D721Med (cell line): Measurements from ENCODE around the gene C2orf76.
A peak's percentile ranks its signal among the peaks of the same experiment; 100 is the strongest.
"Not testable (repeated sequence)": the region's sequence is repeated elsewhere in the genome, so short reads cannot be mapped to it uniquely, and the experiment has no call there.

ENCODE experiments used
- DNase-seq: peaks from one replicate; pipeline ENCODE4 v3.0.0; 2011; ENCODE audit warnings: low spot score; ENCODE audit not compliant: insufficient read length
- FAIRE-seq: peaks from 2 replicates; lab custom pipeline; 2011; peaks lifted over from hg19 to GRCh38; lab: Jason Lieb, UNC
- CTCF ChIP-seq: IDR thresholded peaks from 2 replicates; pipeline ENCODE4 v1.5.1; 2012; ENCODE audit warnings: mild to moderate bottlenecking, control low read depth; ENCODE audit not compliant: insufficient read depth; ENCODE audit errors: missing control alignments

C2orf76 gene

DNA sequence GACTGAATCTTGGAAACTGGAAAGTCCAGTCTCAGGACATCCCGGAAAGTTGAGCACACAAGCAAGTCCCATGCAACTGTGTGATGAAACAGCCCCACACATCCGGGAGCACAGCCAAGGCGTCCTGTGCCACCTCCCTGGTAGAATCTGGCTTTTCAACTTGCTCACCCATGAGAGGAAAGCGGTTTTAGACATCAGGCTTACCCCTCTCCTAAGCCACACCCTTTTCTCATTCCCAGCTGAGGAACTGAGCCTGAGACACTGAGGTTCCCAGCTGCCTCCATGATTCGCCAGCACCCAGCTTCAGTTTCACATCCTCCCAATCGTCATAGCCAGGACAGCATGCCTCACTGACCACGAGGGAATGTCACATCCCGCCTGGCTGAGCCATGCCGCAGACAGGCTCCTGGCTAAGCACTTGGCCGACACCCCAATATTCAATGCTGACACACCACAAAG, 82.7 kb downstream of the C2orf76 start:
- no peak for FAIRE-seq
- DNase-seq: no peak
- no peak for TF ChIP-seq CTCF

GRCh38 chr2:119282996-119283511, 83.6 kb downstream of the C2orf76 start:
- FAIRE-seq (no peak), DNase-seq (no peak)
- no peak for TF ChIP-seq CTCF

GRCh38 chr2:119282146-119282995, 84.3 kb downstream of the C2orf76 start:
- no peak for TF ChIP-seq CTCF
- no peak for FAIRE-seq
- peak; percentile 52 for DNase-seq

DNA sequence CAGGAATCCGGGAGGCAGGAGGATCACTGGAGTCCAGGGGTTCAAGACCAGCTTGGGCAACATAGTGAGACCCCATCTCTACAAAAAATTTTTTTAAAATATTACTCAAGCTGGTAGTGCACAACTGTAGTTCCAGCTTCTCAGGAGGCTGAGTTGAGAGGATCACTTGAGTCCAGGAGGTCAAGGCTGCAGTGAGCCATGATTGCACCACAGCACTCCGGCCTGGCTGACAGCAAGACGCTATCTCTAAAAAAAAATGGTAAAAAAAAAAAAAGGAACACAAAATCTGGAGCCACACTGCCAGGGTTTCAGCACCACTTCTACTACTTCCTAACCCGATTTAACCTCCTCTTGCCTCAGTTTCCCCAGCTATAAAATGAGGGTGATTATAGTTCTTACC, 86.0 kb downstream of the C2orf76 start:
- FAIRE-seq (no peak), DNase-seq (no peak)

GRCh38 chr2:119279666-119280065, 87.0 kb downstream of the C2orf76 start:
- no peak for DNase-seq
- no peak for TF ChIP-seq CTCF
- no peak for FAIRE-seq

More for the DNA sequence above, 86.0 kb downstream of the C2orf76 start:
- TF ChIP-seq CTCF: no peak

- FAIRE-seq (no peak), DNase-seq (no peak)
- TF ChIP-seq CTCF: no peak
Observed at GRCh38 chr2:119278946-119279345, 87.7 kb downstream of the C2orf76 start.

DNA sequence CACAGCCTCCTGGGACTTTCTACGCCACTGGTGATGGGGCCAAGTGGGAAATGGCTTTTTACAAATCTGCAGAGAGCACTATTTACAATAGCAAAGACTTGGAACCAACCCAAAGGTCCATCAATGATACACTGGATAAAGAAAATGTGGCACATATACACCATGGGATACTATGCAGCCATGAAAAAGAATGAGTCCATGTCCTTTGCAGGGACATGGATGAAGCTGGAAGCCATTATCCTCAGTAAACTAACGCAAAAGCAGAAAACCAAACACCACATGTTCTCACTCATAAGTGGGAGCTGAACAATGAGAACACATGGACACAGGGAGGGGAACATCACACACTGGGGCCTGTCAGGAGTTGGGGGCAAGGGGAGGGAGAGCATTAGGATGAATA, 88.2 kb downstream of the C2orf76 start:
- FAIRE-seq, DNase-seq: not testable (repeated sequence)
